Endodermal cell (in vitro differentiated cells): Measurements from ENCODE around the gene C4orf50. TPM values are rescaled to one million over a fixed set of nuclear protein-coding genes. Genes with fewer than 3 reads are reported as not detected.

Experiments used
- DNase-seq: peaks from one replicate; pipeline ENCODE4 v3.0.0-alpha.2; 2017
- H3K27ac ChIP-seq: 2 replicates; pipeline ENCODE4 v1.5.1; 2013; ENCODE audit warnings: mild to moderate bottlenecking, low read depth, low read length, moderate library complexity
- H3K27me3 ChIP-seq: 2 replicates; pipeline ENCODE4 v1.6.1; 2013; ENCODE audit warnings: mild to moderate bottlenecking, low read length, moderate library complexity; ENCODE audit not compliant: insufficient read depth, control insufficient read depth, poor library complexity, severe bottlenecking
- H3K36me3 ChIP-seq: 2 replicates; pipeline ENCODE4 v1.7.0; 2013; ENCODE audit warnings: mild to moderate bottlenecking, low read length, moderate library complexity; ENCODE audit not compliant: control insufficient read depth, insufficient read depth
- H3K4me1 ChIP-seq: one replicate; pipeline ENCODE4 v1.7.0; 2013; ENCODE audit warnings: low read length; ENCODE audit not compliant: control insufficient read depth, insufficient read depth
- H3K4me3 ChIP-seq: 2 replicates; pipeline ENCODE4 v1.5.1; 2013; ENCODE audit warnings: mild to moderate bottlenecking, low read length, moderate library complexity
- H3K9ac ChIP-seq: 2 replicates; pipeline ENCODE4 v1.6.1; 2013; ENCODE audit warnings: mild to moderate bottlenecking, low read length, moderate library complexity; ENCODE audit not compliant: poor library complexity, severe bottlenecking; ENCODE audit errors: extremely low read depth
- H3K9me3 ChIP-seq: 2 replicates; pipeline ENCODE4 v1.6.1; 2013; ENCODE audit warnings: mild to moderate bottlenecking, low read length, moderate library complexity; ENCODE audit not compliant: control insufficient read depth
- H3K27ac Mint-ChIP-seq: 2 replicates; pipeline ENCODE4 v1.8.0; 2020; ENCODE audit warnings: mixed read lengths
- H3K27me3 Mint-ChIP-seq: 2 replicates; pipeline ENCODE4 v1.8.0; 2021; ENCODE audit warnings: mild to moderate bottlenecking, mixed read lengths; ENCODE audit not compliant: insufficient read depth
- H3K36me3 Mint-ChIP-seq: 2 replicates; pipeline ENCODE4 v1.8.0; 2020; ENCODE audit warnings: low read depth, mixed read lengths
- H3K4me1 Mint-ChIP-seq: 2 replicates; pipeline ENCODE4 v1.8.0; 2020; ENCODE audit warnings: mixed read lengths
- H3K4me3 Mint-ChIP-seq: 2 replicates; pipeline ENCODE4 v1.8.0; 2020; ENCODE audit warnings: mild to moderate bottlenecking, moderate library complexity, mixed read lengths
- H3K9me3 Mint-ChIP-seq: 2 replicates; pipeline ENCODE4 v1.8.0; 2020; ENCODE audit warnings: mild to moderate bottlenecking, mixed read lengths
- WGBS, 2 experiments: methylation state at CpG; one replicate each; pipeline versions ENCODE4 v1.1.5 to v1.1.7; 2013; ENCODE audit warnings: missing lambda C conversion rate in 2 of 2, mixed read lengths in 1 of 2; ENCODE audit not compliant: insufficient coverage in 1 of 2, insufficient read length in 1 of 2; 5-methylcytosine and 5-hydroxymethylcytosine counted together
- total RNA-seq, 2 donors: library from RNA; stranded (reverse); fragmentation: NEBNext Ultra II Directional in 1 of 2; extraction: Animal tissue kit (Norgen Biotek cat#: 25700) in 1 of 2; gene quantifications; 2 replicates in 1 of 2; 3 replicates in 1 of 2; pipeline ENCODE4 v1.2.1, GENCODE V29; 2021
- TF ChIP-seq, protein P1 (sequence below): fragments of 200-600 bp; sonication (generic); conservative IDR thresholded peaks from 2 replicates; pipeline ENCODE4 v1.5.0; 2021; ENCODE audit warnings: antibody characterized with exemption, mild to moderate bottlenecking

C4orf50 gene
- total RNA-seq, 2 donors from 2014 or later: 0.84 to 1.6 TPM

- no peaks in the 10 kb centered on the region for H3K27me3 ChIP-seq
- DNase-seq: no peak
- no peaks in the 10 kb centered on the region for H3K4me1 Mint-ChIP-seq
- H3K36me3 Mint-ChIP-seq: no peaks in the 10 kb centered on the region
- 87 to 92% methylated on average over 22 to 30 of the region's 30 CpGs for WGBS, 2 experiments
- no peaks in the 10 kb centered on the region for H3K4me1 ChIP-seq
- no peak overlapping the region for H3K27ac Mint-ChIP-seq
- no peak overlapping the region for H3K4me3 ChIP-seq
- no peaks in the 10 kb centered on the region for H3K36me3 ChIP-seq
- TF ChIP-seq, protein P1, sequence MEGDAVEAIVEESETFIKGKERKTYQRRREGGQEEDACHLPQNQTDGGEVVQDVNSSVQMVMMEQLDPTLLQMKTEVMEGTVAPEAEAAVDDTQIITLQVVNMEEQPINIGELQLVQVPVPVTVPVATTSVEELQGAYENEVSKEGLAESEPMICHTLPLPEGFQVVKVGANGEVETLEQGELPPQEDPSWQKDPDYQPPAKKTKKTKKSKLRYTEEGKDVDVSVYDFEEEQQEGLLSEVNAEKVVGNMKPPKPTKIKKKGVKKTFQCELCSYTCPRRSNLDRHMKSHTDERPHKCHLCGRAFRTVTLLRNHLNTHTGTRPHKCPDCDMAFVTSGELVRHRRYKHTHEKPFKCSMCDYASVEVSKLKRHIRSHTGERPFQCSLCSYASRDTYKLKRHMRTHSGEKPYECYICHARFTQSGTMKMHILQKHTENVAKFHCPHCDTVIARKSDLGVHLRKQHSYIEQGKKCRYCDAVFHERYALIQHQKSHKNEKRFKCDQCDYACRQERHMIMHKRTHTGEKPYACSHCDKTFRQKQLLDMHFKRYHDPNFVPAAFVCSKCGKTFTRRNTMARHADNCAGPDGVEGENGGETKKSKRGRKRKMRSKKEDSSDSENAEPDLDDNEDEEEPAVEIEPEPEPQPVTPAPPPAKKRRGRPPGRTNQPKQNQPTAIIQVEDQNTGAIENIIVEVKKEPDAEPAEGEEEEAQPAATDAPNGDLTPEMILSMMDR: no peak
- no peaks in the 10 kb centered on the region for H3K9me3 ChIP-seq
- H3K27me3 Mint-ChIP-seq: no peaks in the 10 kb centered on the region
- H3K4me3 Mint-ChIP-seq: no peak overlapping the region
- no peak overlapping the region for H3K9ac ChIP-seq
- no peak overlapping the region for H3K27ac ChIP-seq
- H3K9me3 Mint-ChIP-seq: no peaks in the 10 kb centered on the region
These were observed 4.5 kb upstream of the C4orf50 start for GRCh38 chr4:6022607-6023288.

GRCh38 chr4:6021831-6022606 lies 3.8 kb upstream of the C4orf50 start:
- 93 to 98% methylated on average over 5 to 20 of the region's 20 CpGs for WGBS, 2 experiments
- Mint-ChIP-seq H3K27ac (no peak overlapping the region), H3K4me1 (no peaks in the 10 kb centered on the region)

DNA sequence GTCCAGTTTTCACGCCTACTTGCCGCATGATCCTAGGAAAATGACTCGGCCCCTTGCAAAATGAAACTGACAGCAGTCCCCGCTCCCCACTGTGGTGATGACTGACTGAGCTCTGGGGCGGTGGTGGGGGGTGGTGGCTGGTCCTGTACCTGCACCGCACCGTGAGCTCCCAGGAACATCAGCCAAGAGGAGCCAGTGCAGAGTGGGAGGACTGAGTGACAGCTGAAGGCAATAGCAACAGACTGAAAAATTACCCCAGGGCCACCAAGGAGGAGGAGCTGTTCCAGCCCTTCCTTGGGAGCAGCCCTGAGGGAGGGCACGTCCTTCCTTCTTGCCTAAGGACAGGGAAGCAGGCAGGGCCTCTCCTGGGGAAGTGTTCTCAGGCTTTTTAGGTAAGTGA lies 2.4 kb upstream of the C4orf50 start:
- H3K27ac ChIP-seq: no peak overlapping the region
- 74 to 85% methylated on average over 5 to 8 of the region's 8 CpGs for WGBS, 2 experiments
- Mint-ChIP-seq H3K27ac (no peak overlapping the region), H3K36me3 (no peaks in the 10 kb centered on the region), H3K9me3 (no peaks in the 10 kb centered on the region), H3K4me3 (no peak overlapping the region), H3K4me1 (no peaks in the 10 kb centered on the region), H3K27me3 (peaks cover 2% of the 10 kb centered on the region)
- H3K4me3 ChIP-seq: no peak overlapping the region
- H3K9ac ChIP-seq: no peak overlapping the region
- H3K9me3 ChIP-seq: no peaks in the 10 kb centered on the region
- TF ChIP-seq, protein P1: no peak
- H3K4me1 ChIP-seq: no peaks in the 10 kb centered on the region
- H3K36me3 ChIP-seq: no peaks in the 10 kb centered on the region
- H3K27me3 ChIP-seq: no peaks in the 10 kb centered on the region
- DNase-seq: no peak

More at GRCh38 chr4:6021831-6022606, 3.8 kb upstream of the C4orf50 start:
- Histone ChIP-seq H3K9me3 (no peaks in the 10 kb centered on the region), H3K9ac (no peak overlapping the region), H3K4me1 (no peaks in the 10 kb centered on the region), H3K27ac (no peak overlapping the region), H3K4me3 (no peak overlapping the region), H3K36me3 (no peaks in the 10 kb centered on the region), H3K27me3 (no peaks in the 10 kb centered on the region)
- Mint-ChIP-seq H3K9me3 (no peaks in the 10 kb centered on the region), H3K27me3 (peaks cover under 1% of the 10 kb centered on the region), H3K4me3 (no peak overlapping the region), H3K36me3 (no peaks in the 10 kb centered on the region)
- DNase-seq: no peak
- TF ChIP-seq, protein P1: no peak
